Measurements from ENCODE around the gene PREX1.

The PREX1 gene

GRCh38 chr20:48597521-48598302, 230.1 kb downstream of the PREX1 start:
- Histone ChIP-seq H3K4me1 (ENCODE audit: insufficient read depth, insufficient read length) (peaks cover 12% of the 10 kb centered on the region), H3K36me3 (ENCODE audit: insufficient read depth, insufficient read length, low read length) (no peaks in the 10 kb centered on the region), H3K9me3 (ENCODE audit: insufficient read depth, low read length) (no peaks in the 10 kb centered on the region; the same call in 1 of the 2 replicates), H3K27me3 (ENCODE audit: insufficient read depth, insufficient read length) (peaks cover 21% of the 10 kb centered on the region), H3K9ac (ENCODE audit: insufficient read length, low read depth) (no peak overlapping the region), H3K4me3 (ENCODE audit: insufficient read length, low read depth) (no peak overlapping the region)
- DNase-seq (ENCODE audit: low read depth, low spot score) = no peak
- no peak for TF ChIP-seq SUZ12 (IDR thresholded peaks at IDR 0.05; ENCODE audit: extremely low read depth, insufficient read depth, insufficient read length)
- TF ChIP-seq ZNF274 (IDR thresholded peaks at IDR 0.05; ENCODE audit: low read depth, low read length) = no peak
- no peak for TF ChIP-seq YY1 (IDR thresholded peaks at IDR 0.05; ENCODE audit: insufficient read depth, insufficient read length)

DNA sequence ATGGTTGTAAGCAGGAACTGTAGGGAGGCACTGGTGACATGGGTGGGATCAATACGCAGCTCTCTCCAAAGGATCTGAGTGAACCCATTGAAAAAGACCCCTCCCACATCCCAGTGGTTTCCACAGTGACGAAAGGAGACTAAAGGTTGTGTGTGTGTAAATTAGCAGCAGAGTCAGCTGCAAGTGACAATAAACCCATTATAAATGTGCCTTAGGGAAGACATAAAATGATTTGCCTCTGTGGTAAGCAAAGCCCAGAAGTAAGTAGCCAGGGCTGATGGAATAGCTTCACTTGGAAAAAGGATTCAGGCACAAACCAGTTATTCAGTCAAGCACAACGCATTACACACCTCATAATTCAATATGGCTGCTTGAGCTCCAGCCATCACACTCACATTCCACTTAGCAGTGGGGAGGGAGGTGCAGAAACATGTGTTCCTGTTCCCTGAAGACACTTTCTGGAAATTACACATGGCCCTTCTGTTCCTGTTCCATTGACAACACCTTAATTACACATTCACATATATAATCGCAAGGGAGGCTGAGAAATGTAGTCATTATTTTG, 231.4 kb downstream of the PREX1 start:
- Histone ChIP-seq H3K9ac (ENCODE audit: insufficient read length, low read depth) (no peak overlapping the region), H3K36me3 (ENCODE audit: insufficient read depth, insufficient read length, low read length) (no peaks in the 10 kb centered on the region), H3K9me3 (ENCODE audit: insufficient read depth, low read length) (no peaks in the 10 kb centered on the region), H3K4me3 (ENCODE audit: insufficient read length, low read depth) (no peak overlapping the region), H3K27me3 (ENCODE audit: insufficient read depth, insufficient read length) (peaks cover 17% of the 10 kb centered on the region), H3K4me1 (ENCODE audit: insufficient read depth, insufficient read length) (peaks cover 12% of the 10 kb centered on the region)
- TF ChIP-seq SUZ12 (IDR thresholded peaks at IDR 0.05; ENCODE audit: extremely low read depth, insufficient read depth, insufficient read length) (no peak), YY1 (IDR thresholded peaks at IDR 0.05; ENCODE audit: insufficient read depth, insufficient read length) (no peak), ZNF274 (IDR thresholded peaks at IDR 0.05; ENCODE audit: low read depth, low read length) (no peak)
- no peak for DNase-seq (ENCODE audit: low read depth, low spot score)

DNA sequence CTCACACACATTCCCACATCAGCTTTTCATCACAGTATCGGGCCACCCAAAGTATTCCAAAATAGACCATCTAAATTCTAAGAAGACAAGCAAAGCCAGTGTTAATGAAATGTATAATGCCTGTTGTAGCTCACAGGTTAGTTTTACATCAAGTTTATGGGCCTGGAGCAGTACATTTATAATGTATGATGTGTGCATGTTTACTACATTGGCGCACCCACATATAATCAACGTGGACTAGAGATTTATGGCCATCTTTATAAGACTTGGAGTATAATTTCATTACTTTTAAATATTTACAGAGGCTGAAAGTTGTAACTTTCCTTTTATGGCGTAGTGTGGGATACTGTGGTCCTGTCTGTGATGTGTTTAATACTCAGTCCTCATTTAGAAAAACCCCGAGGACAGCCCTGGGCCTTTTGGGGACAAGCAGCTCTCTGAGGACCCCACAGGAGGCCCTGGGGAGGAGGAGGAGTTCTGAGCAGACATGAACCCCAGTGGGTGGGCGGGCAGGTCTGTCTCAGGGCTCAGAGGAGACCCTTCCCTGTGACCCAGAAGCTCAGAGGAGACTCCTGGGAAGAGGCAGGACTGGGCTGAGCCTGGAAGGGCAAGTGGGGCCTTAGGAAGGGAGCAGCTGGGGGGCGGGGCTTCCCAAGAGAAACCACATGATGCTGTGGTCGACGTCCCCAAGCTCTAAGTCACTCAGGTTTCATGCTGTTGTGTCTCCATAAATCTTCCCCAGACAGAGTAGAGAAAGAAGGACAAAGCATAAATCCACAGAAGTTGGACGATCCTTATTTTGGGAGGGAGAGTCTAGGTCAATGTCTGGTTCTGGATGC, 232.1 kb downstream of the PREX1 start:
- no peak for DNase-seq (ENCODE audit: low read depth, low spot score)
- no peak overlapping the region for H3K4me3 ChIP-seq (ENCODE audit: insufficient read length, low read depth)
- TF ChIP-seq SUZ12 (IDR thresholded peaks at IDR 0.05; ENCODE audit: extremely low read depth, insufficient read depth, insufficient read length) = no peak
- no peak for TF ChIP-seq YY1 (IDR thresholded peaks at IDR 0.05; ENCODE audit: insufficient read depth, insufficient read length)
- no peak for TF ChIP-seq ZNF274 (IDR thresholded peaks at IDR 0.05; ENCODE audit: low read depth, low read length)

GRCh38 chr20:48594533-48594932, 233.3 kb downstream of the PREX1 start:
- H3K9ac ChIP-seq (ENCODE audit: insufficient read length, low read depth) = no peak overlapping the region
- no peak for TF ChIP-seq SUZ12 (IDR thresholded peaks at IDR 0.05; ENCODE audit: extremely low read depth, insufficient read depth, insufficient read length)
- TF ChIP-seq ZNF274 (IDR thresholded peaks at IDR 0.05; ENCODE audit: low read depth, low read length) = no peak
- no peak for TF ChIP-seq YY1 (IDR thresholded peaks at IDR 0.05; ENCODE audit: insufficient read depth, insufficient read length)
- peaks cover 12% of the 10 kb centered on the region for H3K4me1 ChIP-seq (ENCODE audit: insufficient read depth, insufficient read length)
- no peaks in the 10 kb centered on the region for H3K36me3 ChIP-seq (ENCODE audit: insufficient read depth, insufficient read length, low read length)
- H3K4me3 ChIP-seq (ENCODE audit: insufficient read length, low read depth) = no peak overlapping the region
- H3K27me3 ChIP-seq (ENCODE audit: insufficient read depth, insufficient read length) = peaks cover 6% of the 10 kb centered on the region
- H3K9me3 ChIP-seq (ENCODE audit: insufficient read depth, low read length) = no peaks in the 10 kb centered on the region
- DNase-seq (ENCODE audit: low read depth, low spot score) = no peak

More for the DNA sequence above, 232.1 kb downstream of the PREX1 start:
- Histone ChIP-seq H3K27me3 (ENCODE audit: insufficient read depth, insufficient read length) (peaks cover 17% of the 10 kb centered on the region), H3K9me3 (ENCODE audit: insufficient read depth, low read length) (no peaks in the 10 kb centered on the region), H3K4me1 (ENCODE audit: insufficient read depth, insufficient read length) (peaks cover 12% of the 10 kb centered on the region), H3K9ac (ENCODE audit: insufficient read length, low read depth) (no peak overlapping the region), H3K36me3 (ENCODE audit: insufficient read depth, insufficient read length, low read length) (no peaks in the 10 kb centered on the region)

- Histone ChIP-seq H3K4me3 (ENCODE audit: insufficient read length, low read depth) (no peak overlapping the region), H3K9me3 (ENCODE audit: insufficient read depth, low read length) (no peaks in the 10 kb centered on the region), H3K27me3 (ENCODE audit: insufficient read depth, insufficient read length) (no peaks in the 10 kb centered on the region), H3K36me3 (ENCODE audit: insufficient read depth, insufficient read length, low read length) (no peaks in the 10 kb centered on the region), H3K9ac (ENCODE audit: insufficient read length, low read depth) (no peak overlapping the region), H3K4me1 (ENCODE audit: insufficient read depth, insufficient read length) (no peaks in the 10 kb centered on the region)
- no peak for DNase-seq (ENCODE audit: low read depth, low spot score)
- no peak for TF ChIP-seq YY1 (IDR thresholded peaks at IDR 0.05; ENCODE audit: insufficient read depth, insufficient read length)
- TF ChIP-seq SUZ12 (IDR thresholded peaks at IDR 0.05; ENCODE audit: extremely low read depth, insufficient read depth, insufficient read length) = no peak
- TF ChIP-seq ZNF274 (IDR thresholded peaks at IDR 0.05; ENCODE audit: low read depth, low read length) = no peak
Measured at GRCh38 chr20:48592107-48592940, 235.5 kb downstream of the PREX1 start.

- no peak for TF ChIP-seq YY1 (IDR thresholded peaks at IDR 0.05; ENCODE audit: insufficient read depth, insufficient read length)
- TF ChIP-seq ZNF274 (IDR thresholded peaks at IDR 0.05; ENCODE audit: low read depth, low read length) = no peak
- no peak for TF ChIP-seq SUZ12 (IDR thresholded peaks at IDR 0.05; ENCODE audit: extremely low read depth, insufficient read depth, insufficient read length)
- H3K9me3 ChIP-seq (ENCODE audit: insufficient read depth, low read length) = peaks cover 7% of the 10 kb centered on the region; the same call in 1 of the 2 replicates
Measured at GRCh38 chr20:48586730-48587129, 241.1 kb downstream of the PREX1 start.

More at GRCh38 chr20:48586730-48587129, 241.1 kb downstream of the PREX1 start:
- H3K4me1 ChIP-seq (ENCODE audit: insufficient read depth, insufficient read length) = no peaks in the 10 kb centered on the region
- H3K27me3 ChIP-seq (ENCODE audit: insufficient read depth, insufficient read length) = no peaks in the 10 kb centered on the region
- no peak overlapping the region for H3K9ac ChIP-seq (ENCODE audit: insufficient read length, low read depth)
- no peak for DNase-seq (ENCODE audit: low read depth, low spot score)
- H3K4me3 ChIP-seq (ENCODE audit: insufficient read length, low read depth) = no peak overlapping the region
- no peaks in the 10 kb centered on the region for H3K36me3 ChIP-seq (ENCODE audit: insufficient read depth, insufficient read length, low read length)

All from NT2/D1 (cell line).